CD4-positive, CD25-positive, alpha-beta regulatory T cell (primary cell): Measurements from ENCODE around the gene OPA1. TPM values are rescaled to one million over a fixed set of nuclear protein-coding genes. Genes with fewer than 3 reads are reported as not detected.

Experiments
- ATAC-seq, 2 donors: fragments of 150-1000 bp; cut with Tn5 transposase; one replicate each; pipeline ENCODE4 v1.10.0; 2021; ENCODE audit warnings: low read depth in 2 of 2, moderate number of reproducible peaks in 2 of 2, moderate library complexity in 1 of 2
- DNase-seq, 3 donors: peaks; one replicate each; pipeline versions ENCODE4 v3.0.0 to v3.0.0-alpha.2; 2012 to 2022; ENCODE audit warnings: mixed read lengths in 1 of 3
- H3K27ac ChIP-seq: one replicate; pipeline ENCODE4 v1.7.0; 2013; ENCODE audit warnings: mild to moderate bottlenecking, low read length; ENCODE audit not compliant: insufficient read depth, poor library complexity, severe bottlenecking
- H3K27me3 ChIP-seq: one replicate; pipeline ENCODE4 v1.7.0; 2013; ENCODE audit warnings: low read length; ENCODE audit not compliant: control insufficient read depth, insufficient read depth
- H3K36me3 ChIP-seq: one replicate; pipeline ENCODE4 v1.7.0; 2013; ENCODE audit warnings: mild to moderate bottlenecking, low read length, moderate library complexity; ENCODE audit not compliant: control insufficient read depth, insufficient read depth
- H3K4me1 ChIP-seq: 2 replicates; pipeline ENCODE4 v1.7.0; 2013; ENCODE audit warnings: mild to moderate bottlenecking, low read length; ENCODE audit not compliant: insufficient read depth, control insufficient read depth, poor library complexity, severe bottlenecking
- H3K4me3 ChIP-seq: one replicate; pipeline ENCODE4 v1.7.0; 2013; ENCODE audit warnings: low read depth, mild to moderate bottlenecking, low read length, moderate library complexity
- H3K9me3 ChIP-seq, 2 experiments: 1 replicate in 1 of 2; 2 replicates in 1 of 2; pipeline ENCODE4 v1.7.0; 2013; ENCODE audit warnings: low read length in 2 of 2, mild to moderate bottlenecking in 1 of 2, moderate library complexity in 1 of 2; ENCODE audit not compliant: control insufficient read depth in 2 of 2
- H3K27ac Mint-ChIP-seq, 3 donors: one replicate each; pipeline ENCODE4 v1.8.0; 2020 to 2022; ENCODE audit warnings: mild to moderate bottlenecking in 3 of 3, mixed read lengths in 3 of 3, moderate library complexity in 2 of 3
- H3K27me3 Mint-ChIP-seq: one replicate; pipeline ENCODE4 v1.8.0; 2022; ENCODE audit warnings: mild to moderate bottlenecking, mixed read lengths
- H3K36me3 Mint-ChIP-seq: one replicate; pipeline ENCODE4 v1.8.0; 2020; ENCODE audit warnings: mixed read lengths
- H3K4me1 Mint-ChIP-seq, 4 donors: one replicate each; pipeline ENCODE4 v1.8.0; 2020 to 2022; ENCODE audit warnings: mixed read lengths in 4 of 4, mild to moderate bottlenecking in 1 of 4
- H3K4me3 Mint-ChIP-seq, 4 donors: one replicate each; pipeline ENCODE4 v1.8.0; 2020 to 2022; ENCODE audit warnings: mild to moderate bottlenecking in 4 of 4, mixed read lengths in 4 of 4, moderate library complexity in 3 of 4
- H3K9me3 Mint-ChIP-seq, 7 donors: one replicate each; pipeline ENCODE4 v1.8.0; 2020 to 2022; ENCODE audit warnings: mixed read lengths in 7 of 7, mild to moderate bottlenecking in 3 of 7, moderate library complexity in 2 of 7
- polyA plus RNA-seq, 4 donors: library from polyadenylated mRNA; unstranded; fragments of 300-500 nt; fragmentation: Illumina TruSeq; gene quantifications; one replicate each; pipeline ENCODE4 v1.2.3, GENCODE V29; 2021
- total RNA-seq: library from RNA; stranded (reverse); gene quantifications from one replicate; pipeline ENCODE4 v1.2.3, GENCODE V29; 2022

Gene OPA1
- total and polyA plus RNA-seq, 5 donors from 2014 or later: 20.3 to 57.4 (median 22.9) TPM

GRCh38 chr3:193711523-193711963 is 118.5 kb downstream of the OPA1 start:
- peaks cover 0 to 13% (median 5%) of the 10 kb centered on the region in 7 donors for H3K9me3 Mint-ChIP-seq
- peaks cover 0 to 6% (median 2%) of the 10 kb centered on the region in 4 donors for H3K4me1 Mint-ChIP-seq
- no peak overlapping the region for H3K4me3 Mint-ChIP-seq
- DNase-seq (no peak), ATAC-seq (no peak)
- H3K4me1 ChIP-seq: no peaks in the 10 kb centered on the region
- no peak overlapping the region for H3K27ac Mint-ChIP-seq
- H3K9me3 ChIP-seq: peaks cover 2 to 13% of the 10 kb centered on the region in 2 experiments
- no peak overlapping the region for H3K4me3 ChIP-seq
- H3K27ac ChIP-seq: no peak overlapping the region
- H3K27me3 Mint-ChIP-seq: no peaks in the 10 kb centered on the region
- H3K36me3 Mint-ChIP-seq: peaks cover 6% of the 10 kb centered on the region
- H3K36me3 ChIP-seq: no peaks in the 10 kb centered on the region
- no peaks in the 10 kb centered on the region for H3K27me3 ChIP-seq

DNA sequence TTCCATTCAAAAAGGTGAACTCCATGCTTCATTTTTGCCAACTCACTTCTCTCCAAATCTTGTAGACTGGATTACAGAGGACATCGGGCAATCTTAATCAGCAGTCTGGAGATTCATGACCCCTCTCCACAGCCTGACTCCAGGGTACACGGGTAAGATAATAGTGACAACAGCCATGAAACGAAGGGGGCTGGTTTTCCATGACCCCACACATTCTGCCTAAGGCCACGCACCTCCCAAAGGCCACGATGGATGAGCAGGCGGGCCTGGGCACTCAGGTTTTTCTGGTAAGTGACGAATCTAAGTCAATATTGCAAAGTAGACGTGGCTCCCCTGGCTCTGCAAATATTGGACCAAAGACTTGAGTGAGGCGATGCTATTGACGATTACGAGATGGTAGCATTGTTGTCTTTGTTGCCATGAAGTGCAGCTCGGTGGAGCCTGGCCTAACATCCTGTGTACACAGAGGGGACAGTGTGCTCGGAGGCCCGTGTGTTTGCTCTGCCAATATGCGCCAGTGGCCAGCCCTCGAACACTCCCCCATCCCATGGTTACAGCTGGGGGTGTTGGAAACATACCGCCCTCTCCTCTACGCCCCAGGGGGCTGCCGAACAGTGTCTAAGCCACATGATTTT is 119.1 kb downstream of the OPA1 start:
- no peaks in the 10 kb centered on the region for H3K36me3 ChIP-seq
- DNase-seq (no peak), ATAC-seq (no peak)
- no peaks in the 10 kb centered on the region for H3K27me3 ChIP-seq
- H3K27ac Mint-ChIP-seq: no peak overlapping the region
- peaks cover 0 to 13% (median 5%) of the 10 kb centered on the region in 7 donors for H3K9me3 Mint-ChIP-seq
- no peaks in the 10 kb centered on the region for H3K27me3 Mint-ChIP-seq
- no peak overlapping the region for H3K4me3 ChIP-seq
- no peak overlapping the region for H3K27ac ChIP-seq
- peaks cover 6% of the 10 kb centered on the region for H3K36me3 Mint-ChIP-seq
- peaks cover 0 to 10% (median 3%) of the 10 kb centered on the region in 4 donors for H3K4me1 Mint-ChIP-seq
- H3K4me3 Mint-ChIP-seq: no peak overlapping the region
- H3K4me1 ChIP-seq: no peaks in the 10 kb centered on the region
- H3K9me3 ChIP-seq: peaks cover 2 to 13% of the 10 kb centered on the region in 2 experiments

- DNase-seq (no peak), ATAC-seq (no peak)
- Mint-ChIP-seq H3K4me3 (no peak overlapping the region), H3K36me3 (peaks cover 6% of the 10 kb centered on the region), H3K9me3 (peaks cover 0 to 13% (median 5%) of the 10 kb centered on the region in 7 donors), H3K4me1 (peaks cover 0 to 10% (median 2%) of the 10 kb centered on the region in 4 donors), H3K27ac (no peak overlapping the region), H3K27me3 (no peaks in the 10 kb centered on the region)
- Histone ChIP-seq H3K36me3 (no peaks in the 10 kb centered on the region), H3K9me3 (peaks cover 2 to 13% of the 10 kb centered on the region in 2 experiments), H3K4me1 (no peaks in the 10 kb centered on the region), H3K4me3 (no peak overlapping the region), H3K27me3 (no peaks in the 10 kb centered on the region), H3K27ac (no peak overlapping the region)
These were observed 119.9 kb downstream of the OPA1 start for GRCh38 chr3:193712938-193713337.

DNA sequence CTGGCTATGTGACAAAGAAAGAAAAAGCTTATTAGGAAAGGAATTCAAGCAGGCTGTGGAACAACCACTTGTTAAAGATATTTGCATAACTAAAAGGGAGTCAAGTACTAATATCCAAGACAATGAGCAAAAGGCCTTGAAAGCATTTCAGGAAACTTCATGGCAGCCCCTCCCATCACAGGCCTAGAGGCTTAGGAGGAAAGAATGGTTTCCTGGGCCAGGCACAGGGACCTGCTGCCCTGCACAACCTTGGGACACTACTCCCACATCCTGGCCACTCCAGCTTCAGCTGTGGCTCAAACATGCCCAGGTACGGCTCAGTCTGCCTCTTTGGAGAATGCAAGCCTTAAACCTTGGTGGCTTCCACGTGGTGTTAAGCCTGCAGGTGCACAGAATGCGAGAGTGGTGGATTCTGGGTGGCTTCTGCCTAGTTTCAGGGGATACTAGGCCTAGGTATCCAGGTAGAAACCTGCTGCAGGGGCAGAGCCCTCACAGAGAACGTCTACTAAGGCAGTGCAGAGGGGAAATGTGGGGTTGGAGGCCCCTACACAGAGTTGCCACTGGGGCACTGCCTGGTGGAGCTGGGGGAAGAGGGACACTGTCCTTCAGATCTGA is 121.6 kb downstream of the OPA1 start:
- no peak for ATAC-seq
- H3K36me3 ChIP-seq: no peaks in the 10 kb centered on the region
- Mint-ChIP-seq H3K4me3 (no peak overlapping the region), H3K36me3 (peaks cover 6% of the 10 kb centered on the region), H3K9me3 (peaks cover 0 to 13% (median 5%) of the 10 kb centered on the region in 7 donors), H3K4me1 (peaks cover 0 to 10% (median 2%) of the 10 kb centered on the region in 4 donors), H3K27ac (no peak overlapping the region), H3K27me3 (no peaks in the 10 kb centered on the region)
- H3K27me3 ChIP-seq: no peaks in the 10 kb centered on the region
- no peak overlapping the region for H3K4me3 ChIP-seq
- DNase-seq: no peak
- H3K9me3 ChIP-seq: peaks cover 2 to 13% of the 10 kb centered on the region in 2 experiments
- H3K4me1 ChIP-seq: no peaks in the 10 kb centered on the region
- no peak overlapping the region for H3K27ac ChIP-seq

- no peak for ATAC-seq
- Histone ChIP-seq H3K27ac (no peak overlapping the region), H3K9me3 (peaks cover 2 to 13% of the 10 kb centered on the region in 2 experiments), H3K27me3 (no peaks in the 10 kb centered on the region), H3K4me1 (no peaks in the 10 kb centered on the region), H3K36me3 (no peaks in the 10 kb centered on the region), H3K4me3 (no peak overlapping the region)
- DNase-seq: no peak
- Mint-ChIP-seq H3K27ac (no peak overlapping the region), H3K27me3 (peaks cover 7% of the 10 kb centered on the region), H3K9me3 (peaks cover 0 to 13% (median 4%) of the 10 kb centered on the region in 7 donors), H3K4me1 (peaks cover 0 to 10% (median 2%) of the 10 kb centered on the region in 4 donors), H3K36me3 (peaks cover 6% of the 10 kb centered on the region), H3K4me3 (no peak overlapping the region)
These were observed 123.1 kb downstream of the OPA1 start for GRCh38 chr3:193716150-193716549.

- no peak for ATAC-seq
- no peak overlapping the region for H3K4me3 ChIP-seq
- Mint-ChIP-seq H3K27me3 (peaks cover 19% of the 10 kb centered on the region), H3K9me3 (peaks cover 0 to 11% (median 4%) of the 10 kb centered on the region in 7 donors), H3K4me3 (no peak overlapping the region), H3K4me1 (peaks cover 0 to 10% (median 2%) of the 10 kb centered on the region in 4 donors), H3K27ac (no peak overlapping the region), H3K36me3 (peaks cover 6% of the 10 kb centered on the region)
- H3K27me3 ChIP-seq: peaks cover 2% of the 10 kb centered on the region
- no peaks in the 10 kb centered on the region for H3K36me3 ChIP-seq
- H3K27ac ChIP-seq: no peak overlapping the region
- no peak for DNase-seq
- peaks cover under 1 to 6% of the 10 kb centered on the region in 2 experiments for H3K9me3 ChIP-seq
- H3K4me1 ChIP-seq: no peaks in the 10 kb centered on the region
These were observed 126.7 kb downstream of the OPA1 start for GRCh38 chr3:193719735-193720134.

DNA sequence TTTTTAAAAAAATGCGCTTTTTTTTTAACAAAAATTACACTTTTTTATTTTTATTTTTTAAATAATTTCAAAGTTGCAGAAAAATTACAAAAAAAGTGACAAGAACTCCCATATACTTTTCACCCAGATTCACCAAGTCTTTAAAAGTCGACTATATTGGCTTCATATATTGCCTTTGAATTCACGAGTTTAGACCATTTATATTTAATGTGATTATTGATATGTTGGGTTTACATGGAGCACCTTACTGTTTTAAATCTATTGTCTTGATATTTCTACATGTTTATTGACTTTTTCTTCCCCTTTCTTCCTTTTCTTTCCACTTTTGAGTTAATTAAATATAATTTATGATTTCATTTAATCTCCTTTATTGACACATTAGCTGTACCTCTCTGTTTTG is 127.2 kb downstream of the OPA1 start:
- Mint-ChIP-seq H3K9me3 (peaks cover 0 to 11% (median 4%) of the 10 kb centered on the region in 7 donors), H3K4me1 (peaks cover 0 to 10% (median 2%) of the 10 kb centered on the region in 4 donors), H3K27me3 (peaks cover 19% of the 10 kb centered on the region), H3K27ac (no peak overlapping the region), H3K4me3 (no peak overlapping the region), H3K36me3 (peaks cover 6% of the 10 kb centered on the region)
- ATAC-seq (no peak), DNase-seq (no peak)
- no peak overlapping the region for H3K4me3 ChIP-seq
- H3K9me3 ChIP-seq: peaks cover 0 to 1% of the 10 kb centered on the region in 2 experiments
- H3K4me1 ChIP-seq: no peaks in the 10 kb centered on the region
- no peak overlapping the region for H3K27ac ChIP-seq
- H3K27me3 ChIP-seq: peaks cover 2% of the 10 kb centered on the region
- H3K36me3 ChIP-seq: no peaks in the 10 kb centered on the region
